Ishikawa (cell line): Measurements from ENCODE around the gene AHI1.

Experiments
- CEBPB ChIP-seq: IDR thresholded peaks from 2 replicates; pipeline ENCODE4 v1.6.1; 2012
- CREB1 ChIP-seq: IDR thresholded peaks from 2 replicates; pipeline ENCODE4 v1.6.1; 2012; ENCODE audit warnings: low read depth
- EGR1 ChIP-seq: IDR thresholded peaks from 2 replicates; pipeline ENCODE4 v1.6.1; 2012
- EP300 ChIP-seq: IDR thresholded peaks from 2 replicates; pipeline ENCODE4 v1.6.1; 2012; ENCODE audit warnings: borderline replicate concordance
- FOXM1 ChIP-seq: IDR thresholded peaks from 2 replicates; pipeline ENCODE4 v1.6.1; 2012; ENCODE audit warnings: low read depth, borderline replicate concordance
- MAX ChIP-seq: IDR thresholded peaks from 2 replicates; pipeline ENCODE4 v1.6.1; 2012
- NFIC ChIP-seq: IDR thresholded peaks from 2 replicates; pipeline ENCODE4 v1.6.1; 2012
- RAD21 ChIP-seq: IDR thresholded peaks from 2 replicates; pipeline ENCODE4 v1.6.1; 2012; ENCODE audit warnings: low read depth
- REST ChIP-seq: IDR thresholded peaks from 2 replicates; pipeline ENCODE4 v1.6.1; 2012; ENCODE audit warnings: low read depth, mild to moderate bottlenecking
- TAF1 ChIP-seq: IDR thresholded peaks from 2 replicates; pipeline ENCODE4 v1.6.1; 2012; ENCODE audit warnings: low read depth, mild to moderate bottlenecking
- TCF12 ChIP-seq: IDR thresholded peaks from 2 replicates; pipeline ENCODE4 v1.6.1; 2012; ENCODE audit warnings: low read depth
- TEAD4 ChIP-seq: IDR thresholded peaks from 2 replicates; pipeline ENCODE4 v1.6.1; 2012
- USF1 ChIP-seq: IDR thresholded peaks from 2 replicates; pipeline ENCODE4 v1.6.1; 2012
- YY1 ChIP-seq: IDR thresholded peaks from 2 replicates; pipeline ENCODE4 v1.6.1; 2012; ENCODE audit warnings: low read depth

- TF ChIP-seq USF1 = no peak
- TF ChIP-seq REST = no peak
- no peak for TF ChIP-seq YY1
- TF ChIP-seq EP300 = no peak
- no peak for TF ChIP-seq CREB1
- no peak for TF ChIP-seq FOXM1
- TF ChIP-seq CEBPB = no peak
- no peak for TF ChIP-seq NFIC
- no peak for TF ChIP-seq TEAD4
- no peak for TF ChIP-seq TAF1
- TF ChIP-seq EGR1 = no peak
- no peak for TF ChIP-seq MAX
- TF ChIP-seq RAD21 = no peak
- TF ChIP-seq TCF12 = no peak
Measured at GRCh38 chr6:135289816-135290215, 207.7 kb downstream of the AHI1 start.
